Transverse colon (tissue), 4 donors: ENCODE results near the gene PRKCD. TPM values are rescaled to one million over a fixed set of nuclear protein-coding genes. Genes with fewer than 3 reads are reported as not detected.

ENCODE experiments used
- DNase-seq: peaks from one replicate; pipeline ENCODE4 v3.0.0-alpha.2; 2019
- H3K27ac ChIP-seq, 4 donors: fragments of 200-600 bp; sonication (generic); 2 replicates each; pipeline ENCODE4 v1.5.1; 2016 to 2018; ENCODE audit warnings: inconsistent platforms in 4 of 4
- H3K27me3 ChIP-seq: fragments of 200-600 bp; sonication (generic); 2 replicates; pipeline ENCODE4 v1.5.1; 2017; ENCODE audit warnings: inconsistent platforms
- H3K36me3 ChIP-seq, 4 donors: fragments of 200-600 bp; sonication (generic); 2 replicates each; pipeline ENCODE4 v1.5.1; 2017 to 2019; ENCODE audit warnings: inconsistent platforms in 4 of 4
- H3K4me1 ChIP-seq, 4 donors: fragments of 200-600 bp; sonication (generic); 2 replicates each; pipeline ENCODE4 v1.5.1; 2017 to 2020; ENCODE audit warnings: inconsistent platforms in 4 of 4
- H3K4me3 ChIP-seq, 4 donors: fragments of 200-600 bp; sonication (generic); 1 replicate in 1 of 4; 2 replicates in 3 of 4; pipeline versions ENCODE4 v1.5.1 to v1.6.1; 2017 to 2019; ENCODE audit warnings: inconsistent platforms in 4 of 4
- H3K9me3 ChIP-seq, 2 donors: fragments of 200-600 bp; sonication (generic); 2 replicates each; pipeline ENCODE4 v1.5.1; 2017 to 2019; ENCODE audit warnings: inconsistent platforms in 2 of 2
- EP300 ChIP-seq: sonication (generic); formaldehyde crosslinking; IDR thresholded peaks from one replicate; pipeline ENCODE4 v1.6.1; 2017; ENCODE audit warnings: antibody characterized with exemption, low read depth
- POLR2A ChIP-seq: fragments of 450-650 bp; IDR thresholded peaks from one replicate; pipeline ENCODE4 v1.6.1; 2016; ENCODE audit warnings: antibody characterized with exemption, mild to moderate bottlenecking, moderate library complexity
- POLR2AphosphoS5 ChIP-seq, 3 donors: sonication (generic); formaldehyde crosslinking; IDR thresholded peaks; one replicate each; pipeline ENCODE4 v1.6.1; 2016; ENCODE audit warnings: antibody characterized with exemption in 3 of 3
- WGBS, 2 donors: methylation state at CpG; one replicate each; pipeline ENCODE4 v1.1.5; 2018; ENCODE audit warnings: low coverage in 1 of 2; 5-methylcytosine and 5-hydroxymethylcytosine counted together
- in situ Hi-C, 4 donors: fragments of 200-750 bp; cut with MboI; loops; one replicate each; pipeline versions ENCODE4 v1.15.0 to v1.15.1; 2017; ENCODE audit warnings: low sequenced_read_pairs in 3 of 4, low pct_ligation_motif_present in 1 of 4, low pct_unique_long_range_greater_than_20kb in 1 of 4
- intact Hi-C: fragments of 100-400 bp; cut with DNase I; formaldehyde crosslinking; loops from one replicate; pipeline ENCODE4 v1.15.1; 2023; ENCODE audit warnings: low total_unique reads
- total RNA-seq, 4 donors: library from RNA; depleted of rRNA; stranded (reverse); fragments of >200 nt; gene quantifications; one replicate each; pipeline ENCODE4 v1.1.0, GENCODE V29; 2016
- TF ChIP-seq, protein P1 (sequence below), 5 experiments: fragments of 200-600 bp in 3 of 5; fragments of 450-650 bp in 2 of 5; sonication (generic) in 3 of 5; IDR thresholded peaks; 1 replicate in 2 of 5; 2 replicates in 3 of 5; pipeline ENCODE4 v1.5.1; 2016 to 2017; ENCODE audit warnings: antibody characterized with exemption in 5 of 5, inconsistent platforms in 3 of 5, mild to moderate bottlenecking in 2 of 5, moderate library complexity in 1 of 5

PRKCD gene
- total RNA-seq, 4 donors from 2014 or later, result 43.8 to 78.9 (median 55.9) TPM

- Histone ChIP-seq H3K9me3 (no peaks in the 10 kb centered on the region), H3K27me3 (no peaks in the 10 kb centered on the region), H3K4me3 (no peak overlapping the region), H3K36me3 (no peaks in the 10 kb centered on the region), H3K4me1 (peaks cover 14 to 30% (median 21%) of the 10 kb centered on the region in 4 donors), H3K27ac (peak overlapping the region in 1 of 4 donors; percentile 94)
- 74% methylated on average over 3 to 5 of the region's 5 CpGs for WGBS, 2 donors
- in situ Hi-C loops, result no loop called here
- peak; percentile 53 for DNase-seq
- intact Hi-C loops, result loop anchor here (5.0 kb wide), 1 partner anchor 65 kb away; no protein-coding TSS in a partner anchor
- TF ChIP-seq POLR2A, result no peak
- TF ChIP-seq EP300, result no peak
- TF ChIP-seq, protein P1, sequence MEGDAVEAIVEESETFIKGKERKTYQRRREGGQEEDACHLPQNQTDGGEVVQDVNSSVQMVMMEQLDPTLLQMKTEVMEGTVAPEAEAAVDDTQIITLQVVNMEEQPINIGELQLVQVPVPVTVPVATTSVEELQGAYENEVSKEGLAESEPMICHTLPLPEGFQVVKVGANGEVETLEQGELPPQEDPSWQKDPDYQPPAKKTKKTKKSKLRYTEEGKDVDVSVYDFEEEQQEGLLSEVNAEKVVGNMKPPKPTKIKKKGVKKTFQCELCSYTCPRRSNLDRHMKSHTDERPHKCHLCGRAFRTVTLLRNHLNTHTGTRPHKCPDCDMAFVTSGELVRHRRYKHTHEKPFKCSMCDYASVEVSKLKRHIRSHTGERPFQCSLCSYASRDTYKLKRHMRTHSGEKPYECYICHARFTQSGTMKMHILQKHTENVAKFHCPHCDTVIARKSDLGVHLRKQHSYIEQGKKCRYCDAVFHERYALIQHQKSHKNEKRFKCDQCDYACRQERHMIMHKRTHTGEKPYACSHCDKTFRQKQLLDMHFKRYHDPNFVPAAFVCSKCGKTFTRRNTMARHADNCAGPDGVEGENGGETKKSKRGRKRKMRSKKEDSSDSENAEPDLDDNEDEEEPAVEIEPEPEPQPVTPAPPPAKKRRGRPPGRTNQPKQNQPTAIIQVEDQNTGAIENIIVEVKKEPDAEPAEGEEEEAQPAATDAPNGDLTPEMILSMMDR (IDR thresholded peaks at IDR 0.05), result no peak
Observed at GRCh38 chr3:53132347-53132746, 28.7 kb upstream of the PRKCD start.

DNA sequence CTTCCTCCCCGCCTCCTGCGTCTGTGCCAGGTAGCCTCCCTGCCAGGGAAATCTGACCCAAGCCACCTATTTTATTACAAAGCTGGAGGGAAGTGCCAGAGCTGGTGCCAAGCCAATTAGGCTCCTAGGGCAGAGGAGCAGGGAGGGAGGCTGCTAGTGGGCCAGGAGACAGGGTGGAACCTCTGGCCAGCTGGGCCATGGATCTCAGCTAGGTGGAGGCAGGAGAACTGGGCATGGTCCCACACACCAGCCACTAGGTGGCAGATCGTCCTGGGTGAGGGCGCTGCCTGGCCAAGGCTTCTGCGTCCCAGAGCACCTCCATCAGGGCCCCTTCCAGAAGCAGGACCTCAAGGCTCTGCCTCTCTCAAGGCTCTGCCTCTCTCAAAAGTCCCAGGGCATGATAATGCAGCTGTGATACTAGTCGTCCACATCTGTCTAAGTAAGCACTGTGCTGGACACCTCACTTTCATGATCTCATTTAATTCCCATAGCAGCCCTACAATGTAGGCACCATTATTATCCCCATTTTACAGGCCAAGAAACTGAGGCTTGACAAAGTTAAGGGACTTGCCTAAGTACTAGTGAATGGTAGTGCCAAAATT is 26.3 kb upstream of the PRKCD start:
- H3K4me1 ChIP-seq, result peaks cover 4 to 20% (median 9%) of the 10 kb centered on the region in 4 donors
- DNase-seq, result peak; percentile 89
- WGBS, 2 donors, result 19 to 60% methylated on average over 1 to 6 of the region's 6 CpGs
- no peak overlapping the region for H3K4me3 ChIP-seq
- no peaks in the 10 kb centered on the region for H3K9me3 ChIP-seq
- intact Hi-C loops, result loop anchor here (5.0 kb wide), 1 partner anchor 63 kb away; no protein-coding TSS in a partner anchor
- TF ChIP-seq POLR2A, result no peak
- TF ChIP-seq EP300, result no peak
- TF ChIP-seq POLR2AphosphoS5 (IDR thresholded peaks at IDR 0.05), result peak in 2 of 3 donors; percentile 44 to 63
- TF ChIP-seq, protein P1 (IDR thresholded peaks at IDR 0.05), result peak; percentile 75 to 95 (median 81)
- peak overlapping the region; percentile 22 to 48 (median 34) for H3K27ac ChIP-seq
- in situ Hi-C loops, result no loop called here
- no peaks in the 10 kb centered on the region for H3K27me3 ChIP-seq
- H3K36me3 ChIP-seq, result no peaks in the 10 kb centered on the region

GRCh38 chr3:53137221-53137620 is 23.8 kb upstream of the PRKCD start:
- intact Hi-C loops, result no loop called here
- no peaks in the 10 kb centered on the region for H3K36me3 ChIP-seq
- no peak overlapping the region for H3K4me3 ChIP-seq
- 46% methylated on average over 2 of the region's 2 CpGs; no CpG with 5 or more reads in 1 of the 2 donors for WGBS, 2 donors
- DNase-seq, result no peak
- H3K9me3 ChIP-seq, result no peaks in the 10 kb centered on the region
- TF ChIP-seq, protein P1 (IDR thresholded peaks at IDR 0.05), result no peak
- TF ChIP-seq POLR2AphosphoS5 (IDR thresholded peaks at IDR 0.05) (no peak), POLR2A (no peak), EP300 (no peak)
- H3K27me3 ChIP-seq, result no peaks in the 10 kb centered on the region
- H3K27ac ChIP-seq, result no peak overlapping the region
- in situ Hi-C loops, result no loop called here
- peaks cover 0 to 9% (median 0%) of the 10 kb centered on the region in 4 donors for H3K4me1 ChIP-seq

GRCh38 chr3:53137835-53138446 is 23.1 kb upstream of the PRKCD start:
- in situ Hi-C loops, result no loop called here
- WGBS, 2 donors, result 87 to 91% methylated on average over 4 of the region's 4 CpGs

More at GRCh38 chr3:53137835-53138446, 23.1 kb upstream of the PRKCD start:
- Histone ChIP-seq H3K36me3 (no peaks in the 10 kb centered on the region), H3K27me3 (no peaks in the 10 kb centered on the region), H3K4me1 (peaks cover 0 to 9% (median 0%) of the 10 kb centered on the region in 4 donors), H3K4me3 (no peak overlapping the region), H3K9me3 (no peaks in the 10 kb centered on the region), H3K27ac (no peak overlapping the region)
- intact Hi-C loops, result no loop called here
- TF ChIP-seq, protein P1 (IDR thresholded peaks at IDR 0.05), result no peak
- TF ChIP-seq EP300 (no peak), POLR2AphosphoS5 (IDR thresholded peaks at IDR 0.05) (no peak), POLR2A (no peak)
- no peak for DNase-seq
